Measurements from ENCODE around the gene FGD4.
A peak's percentile ranks its signal among the peaks of the same experiment; 100 is the strongest.

FGD4 gene

DNA sequence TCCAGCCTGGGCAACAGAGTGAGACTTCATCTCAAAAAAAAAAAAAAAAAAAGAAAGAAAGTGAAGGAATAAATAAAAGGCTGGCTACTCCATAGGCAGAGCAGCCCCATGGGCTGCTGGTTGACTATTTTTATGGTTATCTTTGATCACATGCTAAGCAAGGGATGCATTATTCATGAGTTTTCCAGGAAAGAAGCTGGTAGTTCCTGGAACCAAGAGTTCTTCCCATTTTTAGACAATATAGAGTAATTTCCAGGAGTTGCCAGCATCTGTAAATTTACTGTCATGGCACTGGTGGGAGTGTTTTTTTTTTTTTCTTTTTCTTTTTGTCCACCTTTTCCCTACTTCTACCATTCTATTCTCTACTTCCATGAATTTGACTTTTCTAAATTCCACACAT, 24.2 kb downstream of the FGD4 start:
- TF ChIP-seq, protein P1, sequence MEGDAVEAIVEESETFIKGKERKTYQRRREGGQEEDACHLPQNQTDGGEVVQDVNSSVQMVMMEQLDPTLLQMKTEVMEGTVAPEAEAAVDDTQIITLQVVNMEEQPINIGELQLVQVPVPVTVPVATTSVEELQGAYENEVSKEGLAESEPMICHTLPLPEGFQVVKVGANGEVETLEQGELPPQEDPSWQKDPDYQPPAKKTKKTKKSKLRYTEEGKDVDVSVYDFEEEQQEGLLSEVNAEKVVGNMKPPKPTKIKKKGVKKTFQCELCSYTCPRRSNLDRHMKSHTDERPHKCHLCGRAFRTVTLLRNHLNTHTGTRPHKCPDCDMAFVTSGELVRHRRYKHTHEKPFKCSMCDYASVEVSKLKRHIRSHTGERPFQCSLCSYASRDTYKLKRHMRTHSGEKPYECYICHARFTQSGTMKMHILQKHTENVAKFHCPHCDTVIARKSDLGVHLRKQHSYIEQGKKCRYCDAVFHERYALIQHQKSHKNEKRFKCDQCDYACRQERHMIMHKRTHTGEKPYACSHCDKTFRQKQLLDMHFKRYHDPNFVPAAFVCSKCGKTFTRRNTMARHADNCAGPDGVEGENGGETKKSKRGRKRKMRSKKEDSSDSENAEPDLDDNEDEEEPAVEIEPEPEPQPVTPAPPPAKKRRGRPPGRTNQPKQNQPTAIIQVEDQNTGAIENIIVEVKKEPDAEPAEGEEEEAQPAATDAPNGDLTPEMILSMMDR (IDR thresholded peaks at IDR 0.05; ENCODE audit: low read depth, low read length) = no peak
- DNase-seq (ENCODE audit: extremely low read depth, low read depth) = no peak

DNA sequence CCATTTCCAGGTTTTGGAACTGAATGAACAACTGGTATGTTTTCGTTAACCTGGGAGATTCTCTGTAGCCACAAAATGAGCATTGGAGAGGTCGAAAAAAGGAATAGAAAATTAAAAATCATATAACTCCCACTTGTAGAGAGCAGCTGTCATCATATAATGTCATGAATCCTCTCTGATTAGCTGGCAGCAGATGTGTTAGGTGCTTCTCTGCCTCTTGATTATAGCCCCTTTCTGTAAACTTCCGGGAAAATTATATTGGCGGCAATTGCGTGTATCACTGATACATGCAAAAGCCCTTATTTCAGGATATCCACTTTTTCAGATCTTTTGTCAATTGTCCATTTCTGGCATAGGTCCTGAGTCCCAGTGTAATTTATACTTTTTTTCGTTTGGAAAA, 31.7 kb downstream of the FGD4 start:
- DNase-seq (ENCODE audit: extremely low read depth, low read depth) = no peak

DNA sequence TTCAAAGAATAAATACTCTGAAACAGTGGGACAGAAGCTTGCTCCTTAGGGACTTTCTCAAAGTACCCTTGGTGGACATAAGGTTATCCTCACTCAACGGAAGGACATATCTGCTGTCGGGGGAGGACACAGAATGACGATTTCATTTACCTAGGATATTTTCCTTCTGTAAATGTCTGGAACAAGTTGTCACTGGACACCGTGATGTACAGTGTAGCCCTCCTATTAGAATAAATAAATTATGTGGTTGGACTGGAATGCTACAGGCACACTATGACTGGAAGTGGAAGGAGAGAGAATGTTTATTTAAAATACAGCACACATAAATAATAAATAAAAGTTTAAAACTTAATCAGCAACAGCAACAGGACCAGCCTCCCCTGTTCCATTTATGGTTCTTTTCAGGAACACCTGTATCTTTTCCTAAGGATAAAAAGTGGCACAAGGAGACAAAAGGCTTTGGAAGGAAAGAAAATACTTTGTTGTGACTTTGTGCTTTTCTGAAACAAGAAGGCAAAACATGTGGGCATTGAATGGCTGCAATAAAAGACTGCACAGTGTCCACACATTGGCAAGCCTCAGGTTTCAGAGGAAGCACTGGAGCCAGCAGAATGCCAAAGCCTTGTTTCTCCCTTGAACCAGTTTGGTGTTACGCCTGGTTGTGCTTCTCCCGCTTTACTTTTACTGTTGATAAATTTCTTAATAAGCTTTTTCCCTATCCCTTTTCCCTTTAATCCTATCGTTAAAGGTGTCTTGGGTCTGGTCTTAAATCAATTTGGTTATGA, 36.8 kb downstream of the FGD4 start:
- TF ChIP-seq, protein P1 (IDR thresholded peaks at IDR 0.05; ENCODE audit: low read depth, low read length) = no peak
- DNase-seq (ENCODE audit: extremely low read depth, low read depth) = no peak

More for the DNA sequence above, 31.7 kb downstream of the FGD4 start:
- TF ChIP-seq, protein P1 (IDR thresholded peaks at IDR 0.05; ENCODE audit: low read depth, low read length) = no peak

DNA sequence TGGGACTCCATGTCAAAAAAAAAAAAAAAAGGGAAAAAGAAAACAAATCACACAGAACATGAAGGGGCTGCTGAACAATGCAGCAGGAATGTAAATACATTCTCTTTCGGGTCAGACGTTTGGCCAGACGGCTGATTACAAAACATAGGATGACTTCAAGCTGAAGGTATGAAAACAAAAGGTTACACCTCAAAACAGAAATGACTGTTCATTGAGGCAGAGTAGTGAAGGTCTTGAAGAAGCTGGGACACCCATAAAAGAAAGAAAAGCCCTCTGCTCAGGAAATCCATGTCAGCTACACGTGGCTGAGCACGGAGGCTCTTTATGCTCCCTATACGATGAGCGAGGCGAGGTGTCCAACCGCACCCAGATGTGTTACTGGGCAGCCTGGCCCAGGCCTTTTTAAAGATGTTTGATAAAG, 37.7 kb downstream of the FGD4 start:
- peak; percentile 55 for DNase-seq (ENCODE audit: extremely low read depth, low read depth)
- TF ChIP-seq, protein P1 (IDR thresholded peaks at IDR 0.05; ENCODE audit: low read depth, low read length) = no peak

DNA sequence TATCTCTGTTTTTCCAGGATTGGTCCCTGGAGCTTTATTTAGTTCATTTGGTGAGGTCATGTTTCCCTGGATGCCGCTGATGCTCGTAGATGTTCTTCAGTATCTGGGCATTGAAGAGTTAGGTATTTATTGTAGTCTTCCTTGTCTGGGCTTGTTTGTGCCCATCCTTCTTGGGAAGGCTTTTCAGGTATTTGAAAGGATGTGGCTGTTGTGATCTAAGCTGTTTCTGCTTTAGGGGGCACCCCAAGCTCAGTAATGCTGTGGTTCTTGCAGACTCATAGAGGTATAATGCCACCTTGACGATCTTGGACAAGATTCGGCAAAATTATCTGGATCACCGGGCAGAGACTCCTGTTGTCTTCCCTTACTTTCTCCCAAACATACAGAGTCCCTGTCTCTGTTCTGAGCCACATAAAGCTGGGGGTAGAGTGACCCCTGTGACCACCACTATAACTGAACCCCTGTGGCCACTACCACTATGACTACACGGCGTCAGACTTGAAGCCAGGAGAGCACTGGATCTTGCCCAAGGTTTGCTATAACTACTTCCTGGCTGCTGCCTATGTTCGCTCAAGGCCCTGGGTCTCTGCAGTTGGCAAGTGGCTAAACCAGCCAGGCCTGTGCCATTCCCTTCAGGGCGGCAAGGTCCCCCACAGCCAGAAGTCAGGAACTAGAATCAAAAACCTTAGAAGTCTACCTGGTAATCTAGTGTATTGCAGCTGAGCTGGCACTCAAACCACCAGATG, 40.9 kb downstream of the FGD4 start:
- TF ChIP-seq, protein P1 (IDR thresholded peaks at IDR 0.05; ENCODE audit: low read depth, low read length) = no peak

DNA sequence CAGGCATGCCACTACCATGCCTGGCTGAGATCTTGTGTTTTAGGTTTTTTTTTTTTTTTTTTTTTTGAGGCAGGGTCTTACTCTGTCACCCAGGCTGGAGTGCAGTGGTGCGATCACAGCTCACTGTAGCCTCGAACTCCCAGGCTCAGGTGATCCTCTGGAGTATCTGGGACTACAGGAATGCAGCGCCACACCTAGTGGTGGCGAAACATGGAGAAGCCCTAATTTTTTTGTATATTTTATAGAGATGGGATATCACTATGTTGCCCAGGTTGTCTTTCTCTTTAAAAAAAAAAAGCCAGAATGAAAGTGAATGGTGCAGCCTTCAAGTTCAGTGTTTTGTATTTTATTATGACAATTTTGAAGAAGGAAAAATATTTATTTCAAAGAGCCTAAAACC, 44.1 kb downstream of the FGD4 start:
- DNase-seq (ENCODE audit: extremely low read depth, low read depth) = no peak
- TF ChIP-seq, protein P1 (IDR thresholded peaks at IDR 0.05; ENCODE audit: low read depth, low read length) = no peak

More for the DNA sequence above, 40.9 kb downstream of the FGD4 start:
- no peak for DNase-seq (ENCODE audit: extremely low read depth, low read depth)

DNA sequence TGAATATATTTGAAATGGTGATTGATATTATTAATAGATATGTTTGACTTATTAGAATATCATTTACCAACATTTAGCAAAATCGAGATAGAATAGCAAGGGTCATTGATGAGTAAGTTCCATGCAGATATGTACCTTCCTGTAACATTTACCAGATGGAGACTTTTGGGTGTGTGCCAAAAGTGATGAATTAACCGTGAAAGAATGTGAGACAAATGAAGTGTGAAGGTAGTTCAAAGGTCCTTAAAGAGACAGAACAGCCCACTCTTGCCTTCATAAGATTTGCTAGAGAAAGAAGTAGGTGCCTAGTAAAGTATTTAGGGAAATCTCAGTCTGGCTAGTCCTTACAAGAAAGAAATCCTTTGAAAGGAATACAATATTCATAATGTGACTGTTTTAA, 45.5 kb downstream of the FGD4 start:
- peak; percentile 19 for DNase-seq (ENCODE audit: extremely low read depth, low read depth)
- TF ChIP-seq, protein P1 (IDR thresholded peaks at IDR 0.05; ENCODE audit: low read depth, low read length) = no peak
